ENCODE measurements around the gene ARVCF.

The ARVCF gene

GRCh38 chr22:20051927-20052308 is 35.3 kb upstream of the ARVCF start:
- H3K36me3 ChIP-seq (ENCODE audit: control insufficient read depth, insufficient read depth, low read length): peaks cover 9% of the 10 kb centered on the region
- DNase-seq (ENCODE audit: extremely low read depth, insufficient read length): no peak
- H3K27me3 ChIP-seq (replicated peaks; ENCODE audit: control insufficient read depth, insufficient read depth, low read length): no peaks in the 10 kb centered on the region
- TF ChIP-seq CTCF (IDR thresholded peaks at IDR 0.05; ENCODE audit: insufficient read depth, low read length, poor library complexity, severe bottlenecking): no peak
- H3K4me3 ChIP-seq (replicated peaks; ENCODE audit: low read depth, low read length): no peak overlapping the region

GRCh38 chr22:20046730-20047129 is 30.1 kb upstream of the ARVCF start:
- Histone ChIP-seq H3K36me3 (ENCODE audit: control insufficient read depth, insufficient read depth, low read length) (peaks cover 2% of the 10 kb centered on the region), H3K27me3 (replicated peaks; ENCODE audit: control insufficient read depth, insufficient read depth, low read length) (no peaks in the 10 kb centered on the region)
- DNase-seq (ENCODE audit: extremely low read depth, insufficient read length): no peak

GRCh38 chr22:20044495-20045151 is 28.0 kb upstream of the ARVCF start:
- no peak for TF ChIP-seq CTCF (IDR thresholded peaks at IDR 0.05; ENCODE audit: insufficient read depth, low read length, poor library complexity, severe bottlenecking)
- no peaks in the 10 kb centered on the region for H3K27me3 ChIP-seq (replicated peaks; ENCODE audit: control insufficient read depth, insufficient read depth, low read length)
- DNase-seq (ENCODE audit: extremely low read depth, insufficient read length): no peak
- H3K36me3 ChIP-seq (ENCODE audit: control insufficient read depth, insufficient read depth, low read length): peaks cover 4% of the 10 kb centered on the region
- no peak overlapping the region for H3K4me3 ChIP-seq (replicated peaks; ENCODE audit: low read depth, low read length)

More at GRCh38 chr22:20046730-20047129, 30.1 kb upstream of the ARVCF start:
- H3K4me3 ChIP-seq (replicated peaks; ENCODE audit: low read depth, low read length): no peak overlapping the region
- no peak for TF ChIP-seq CTCF (IDR thresholded peaks at IDR 0.05; ENCODE audit: insufficient read depth, low read length, poor library complexity, severe bottlenecking)

- no peak for DNase-seq (ENCODE audit: extremely low read depth, insufficient read length)
- Histone ChIP-seq H3K4me3 (replicated peaks; ENCODE audit: low read depth, low read length) (no peak overlapping the region), H3K27me3 (replicated peaks; ENCODE audit: control insufficient read depth, insufficient read depth, low read length) (no peaks in the 10 kb centered on the region), H3K36me3 (ENCODE audit: control insufficient read depth, insufficient read depth, low read length) (peaks cover 4% of the 10 kb centered on the region)
- TF ChIP-seq CTCF (IDR thresholded peaks at IDR 0.05; ENCODE audit: insufficient read depth, low read length, poor library complexity, severe bottlenecking): no peak
These were observed 27.3 kb upstream of the ARVCF start for GRCh38 chr22:20043997-20044342.

GRCh38 chr22:20043057-20043996 is 26.7 kb upstream of the ARVCF start:
- TF ChIP-seq CTCF (IDR thresholded peaks at IDR 0.05; ENCODE audit: insufficient read depth, low read length, poor library complexity, severe bottlenecking): no peak
- H3K4me3 ChIP-seq (replicated peaks; ENCODE audit: low read depth, low read length): no peak overlapping the region
- peaks cover 4% of the 10 kb centered on the region for H3K36me3 ChIP-seq (ENCODE audit: control insufficient read depth, insufficient read depth, low read length)
- no peak for DNase-seq (ENCODE audit: extremely low read depth, insufficient read length)
- H3K27me3 ChIP-seq (replicated peaks; ENCODE audit: control insufficient read depth, insufficient read depth, low read length): no peaks in the 10 kb centered on the region

Measured in GM06990 (cell line).